H9 (cell line): ENCODE data around the gene ROBO4. TPM values are rescaled to one million over a fixed set of nuclear protein-coding genes. Genes with fewer than 3 reads are reported as not detected.

Source experiments
- DNase-seq: peaks from one replicate; pipeline ENCODE4 v3.0.0-alpha.2; 2017
- H2AFZ ChIP-seq: one replicate; pipeline ENCODE4 v1.6.1; 2013; ENCODE audit warnings: mild to moderate bottlenecking, low read length, control low read depth, moderate library complexity
- H2AK5ac ChIP-seq: 2 replicates; pipeline ENCODE4 v1.6.1; 2013; ENCODE audit warnings: low read length, control low read depth, mixed read lengths; ENCODE audit not compliant: insufficient read length
- H2BK120ac ChIP-seq: one replicate; pipeline ENCODE4 v1.6.1; 2013; ENCODE audit warnings: low read depth, mild to moderate bottlenecking, low read length, control low read depth, inconsistent platforms; ENCODE audit not compliant: poor library complexity, severe bottlenecking
- H2BK12ac ChIP-seq: 2 replicates; pipeline ENCODE4 v1.6.1; 2013; ENCODE audit warnings: low read length, control low read depth, mixed read lengths, low read depth; ENCODE audit not compliant: insufficient read length
- H2BK15ac ChIP-seq: 2 replicates; pipeline ENCODE4 v1.6.1; 2013; ENCODE audit warnings: low read depth, low read length, control low read depth
- H2BK20ac ChIP-seq: one replicate; pipeline ENCODE4 v1.6.1; 2013; ENCODE audit warnings: low read depth, mild to moderate bottlenecking, low read length, control low read depth, inconsistent platforms; ENCODE audit not compliant: poor library complexity, severe bottlenecking
- H2BK5ac ChIP-seq: 2 replicates; pipeline ENCODE4 v1.6.1; 2013; ENCODE audit warnings: low read length, control low read depth, mixed read lengths; ENCODE audit not compliant: insufficient read length
- H3K14ac ChIP-seq: 2 replicates; pipeline ENCODE4 v1.6.1; 2013; ENCODE audit warnings: low read length, control low read depth; ENCODE audit not compliant: insufficient read depth
- H3K18ac ChIP-seq: 2 replicates; pipeline ENCODE4 v1.6.1; 2013; ENCODE audit warnings: low read depth, mild to moderate bottlenecking, mixed read lengths, low read length, control low read depth; ENCODE audit not compliant: insufficient read length
- H3K23ac ChIP-seq: 2 replicates; pipeline ENCODE4 v1.6.1; 2013; ENCODE audit warnings: low read length, control low read depth, mixed read lengths, low read depth; ENCODE audit not compliant: insufficient read length
- H3K23me2 ChIP-seq: 2 replicates; pipeline ENCODE4 v1.6.1; 2013; ENCODE audit warnings: low read depth, mild to moderate bottlenecking, mixed read lengths, low read length, control low read depth; ENCODE audit not compliant: insufficient read length, poor library complexity, severe bottlenecking
- H3K27ac ChIP-seq: 2 replicates; pipeline ENCODE4 v1.5.1; 2013; ENCODE audit warnings: low read length, control low read depth, mixed read lengths, low read depth; ENCODE audit not compliant: insufficient read length
- H3K27me3 ChIP-seq: 2 replicates; pipeline ENCODE4 v1.6.1; 2013; ENCODE audit warnings: low read length, control low read depth, inconsistent platforms; ENCODE audit not compliant: insufficient read depth
- H3K4ac ChIP-seq: 2 replicates; pipeline ENCODE4 v1.6.1; 2013; ENCODE audit warnings: low read depth, mild to moderate bottlenecking, control low read depth, inconsistent platforms, low read length, moderate library complexity
- H3K4me1 ChIP-seq: 2 replicates; pipeline ENCODE4 v1.6.1; 2013; ENCODE audit warnings: low read length, control low read depth, inconsistent platforms; ENCODE audit not compliant: insufficient read depth
- H3K4me2 ChIP-seq: 2 replicates; pipeline ENCODE4 v1.6.1; 2013; ENCODE audit warnings: low read length, control low read depth, mixed read lengths; ENCODE audit not compliant: insufficient read length, insufficient read depth
- H3K56ac ChIP-seq: 2 replicates; pipeline ENCODE4 v1.6.1; 2013; ENCODE audit warnings: low read depth, mild to moderate bottlenecking, mixed read lengths, low read length, control low read depth; ENCODE audit not compliant: insufficient read length
- H3K79me1 ChIP-seq: 2 replicates; pipeline ENCODE4 v1.6.1; 2013; ENCODE audit warnings: low read depth, mild to moderate bottlenecking, moderate library complexity, low read length, control low read depth, inconsistent platforms; ENCODE audit not compliant: insufficient read depth, poor library complexity, severe bottlenecking
- H3K79me2 ChIP-seq: 2 replicates; pipeline ENCODE4 v1.6.1; 2013; ENCODE audit warnings: low read length, control low read depth, inconsistent platforms; ENCODE audit not compliant: insufficient read depth
- H3K9ac ChIP-seq: 2 replicates; pipeline ENCODE4 v1.6.1; 2013; ENCODE audit warnings: low read length, control low read depth, mixed read lengths; ENCODE audit not compliant: insufficient read length; ENCODE audit errors: extremely low read depth
- H3K9me3 ChIP-seq: one replicate; pipeline ENCODE4 v1.6.1; 2013; ENCODE audit warnings: low read depth, low read length, inconsistent platforms; ENCODE audit not compliant: control insufficient read depth
- H3T11ph ChIP-seq: one replicate; pipeline ENCODE4 v1.6.1; 2013; ENCODE audit warnings: mild to moderate bottlenecking, low read length, control low read depth, inconsistent platforms
- H4K20me1 ChIP-seq: one replicate; pipeline ENCODE4 v1.6.1; 2013; ENCODE audit not compliant: control insufficient read depth, insufficient read length, insufficient read depth
- H4K5ac ChIP-seq: 2 replicates; pipeline ENCODE4 v1.6.1; 2013; ENCODE audit warnings: low read depth, mild to moderate bottlenecking, mixed read lengths, low read length, control low read depth; ENCODE audit not compliant: insufficient read length
- H4K8ac ChIP-seq: replicated peaks from 2 replicates; pipeline ENCODE4 v1.6.1; 2013; ENCODE audit warnings: low read length, control low read depth, mixed read lengths, low read depth; ENCODE audit not compliant: insufficient read length
- H4K91ac ChIP-seq: 2 replicates; pipeline ENCODE4 v1.6.1; 2013; ENCODE audit warnings: low read depth, mild to moderate bottlenecking, moderate library complexity, mixed read lengths, low read length, control low read depth; ENCODE audit not compliant: insufficient read length
- H3K27ac Mint-ChIP-seq, 3 experiments: 2 replicates in 2 of 3; 3 replicates in 1 of 3; pipeline ENCODE4 v1.8.0; 2020 to 2021; ENCODE audit warnings: mixed read lengths in 3 of 3, mild to moderate bottlenecking in 1 of 3, moderate library complexity in 1 of 3
- H3K27me3 Mint-ChIP-seq: 2 replicates; pipeline ENCODE4 v1.8.0; 2021; ENCODE audit warnings: low read depth, mild to moderate bottlenecking, moderate library complexity, mixed read lengths
- H3K36me3 Mint-ChIP-seq, 3 experiments: 2 replicates in 2 of 3; 3 replicates in 1 of 3; pipeline ENCODE4 v1.8.0; 2020 to 2021; ENCODE audit warnings: low read depth in 3 of 3, mixed read lengths in 3 of 3; ENCODE audit not compliant: insufficient read depth in 1 of 3
- H3K4me1 Mint-ChIP-seq, 2 experiments: 2 replicates each; pipeline ENCODE4 v1.8.0; 2020; ENCODE audit warnings: mixed read lengths in 2 of 2
- H3K4me3 Mint-ChIP-seq, 2 experiments: 2 replicates in 1 of 2; 3 replicates in 1 of 2; pipeline ENCODE4 v1.8.0; 2020 to 2021; ENCODE audit warnings: mild to moderate bottlenecking in 2 of 2, mixed read lengths in 2 of 2, moderate library complexity in 1 of 2
- H3K9me3 Mint-ChIP-seq, 2 experiments: 2 replicates in 1 of 2; 3 replicates in 1 of 2; pipeline ENCODE4 v1.8.0; 2020; ENCODE audit warnings: mild to moderate bottlenecking in 2 of 2, mixed read lengths in 2 of 2, moderate library complexity in 1 of 2
- WGBS: extraction: QIAGEN DNeasy Blood & Tissue Kit; methylation state at CpG from one replicate; pipeline ENCODE4 v1.1.7; 2013; ENCODE audit warnings: missing lambda C conversion rate, low lambda C conversion rate, mixed read lengths; ENCODE audit not compliant: insufficient read length; ENCODE audit errors: extremely low coverage; 5-methylcytosine and 5-hydroxymethylcytosine counted together
- total RNA-seq: library from RNA; stranded (reverse); gene quantifications from 2 replicates; pipeline ENCODE4 v1.2.1, GENCODE V29; 2021
- TF ChIP-seq, protein P1 (sequence below): fragments of 200-600 bp; sonication (generic); conservative IDR thresholded peaks from 3 replicates; pipeline ENCODE4 v1.8.0; 2021; ENCODE audit warnings: antibody characterized with exemption, mild to moderate bottlenecking

ROBO4 gene
- total RNA-seq, 1 experiment from 2014 or later, result not detected

DNA sequence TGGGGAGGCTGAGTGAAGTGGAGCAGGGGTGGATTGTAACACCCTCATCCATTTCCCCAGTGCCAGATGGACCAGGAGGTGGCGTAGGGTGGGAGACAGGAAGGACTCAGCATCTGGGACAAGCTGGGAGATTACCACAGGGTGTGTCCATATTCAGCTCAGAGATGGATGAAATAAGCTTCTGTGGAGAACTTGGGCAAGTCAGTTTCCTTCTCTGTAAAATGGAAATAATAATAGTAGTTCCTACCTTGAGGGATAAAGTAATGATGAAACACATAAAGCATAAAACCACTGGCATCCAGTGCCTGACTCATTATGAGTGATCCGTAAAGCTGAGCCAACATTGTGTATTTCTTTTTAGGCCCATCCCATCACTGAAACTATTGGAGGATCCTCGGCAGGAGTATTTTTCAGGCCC is 607 bp upstream of the ROBO4 start:
- H3K27ac ChIP-seq, result no peak overlapping the region
- no peaks in the 10 kb centered on the region; the same call in 1 of the 2 replicates for H3K27me3 ChIP-seq
- no peak overlapping the region for H2BK12ac ChIP-seq
- H3K79me1 ChIP-seq, result no peaks in the 10 kb centered on the region
- Mint-ChIP-seq H3K27ac (no peak overlapping the region; a peak in 1 of 7 replicates), H3K9me3 (no peaks in the 10 kb centered on the region), H3K36me3 (no peaks in the 10 kb centered on the region), H3K4me1 (peaks cover 16 to 17% of the 10 kb centered on the region in 2 experiments), H3K27me3 (peaks cover 18% of the 10 kb centered on the region), H3K4me3 (no peak overlapping the region)
- H3K23me2 ChIP-seq, result no peaks in the 10 kb centered on the region
- no peak overlapping the region for H3K14ac ChIP-seq
- no peak overlapping the region for H3T11ph ChIP-seq
- no peak overlapping the region for H4K91ac ChIP-seq
- H2BK15ac ChIP-seq, result no peak overlapping the region
- no peak overlapping the region for H2AK5ac ChIP-seq
- no peak overlapping the region for H3K9ac ChIP-seq
- no peak overlapping the region for H2BK120ac ChIP-seq
- no peaks in the 10 kb centered on the region for H4K20me1 ChIP-seq
- no peak overlapping the region for H2BK5ac ChIP-seq
- H3K9me3 ChIP-seq, result no peaks in the 10 kb centered on the region
- no CpG with 5 or more reads among the region's 3 CpGs for WGBS
- H3K56ac ChIP-seq, result no peak overlapping the region
- H3K4me2 ChIP-seq, result no peak overlapping the region
- no peak overlapping the region for H3K4ac ChIP-seq
- peaks cover 4% of the 10 kb centered on the region; the same call in 1 of the 2 replicates for H3K4me1 ChIP-seq
- TF ChIP-seq, protein P1, sequence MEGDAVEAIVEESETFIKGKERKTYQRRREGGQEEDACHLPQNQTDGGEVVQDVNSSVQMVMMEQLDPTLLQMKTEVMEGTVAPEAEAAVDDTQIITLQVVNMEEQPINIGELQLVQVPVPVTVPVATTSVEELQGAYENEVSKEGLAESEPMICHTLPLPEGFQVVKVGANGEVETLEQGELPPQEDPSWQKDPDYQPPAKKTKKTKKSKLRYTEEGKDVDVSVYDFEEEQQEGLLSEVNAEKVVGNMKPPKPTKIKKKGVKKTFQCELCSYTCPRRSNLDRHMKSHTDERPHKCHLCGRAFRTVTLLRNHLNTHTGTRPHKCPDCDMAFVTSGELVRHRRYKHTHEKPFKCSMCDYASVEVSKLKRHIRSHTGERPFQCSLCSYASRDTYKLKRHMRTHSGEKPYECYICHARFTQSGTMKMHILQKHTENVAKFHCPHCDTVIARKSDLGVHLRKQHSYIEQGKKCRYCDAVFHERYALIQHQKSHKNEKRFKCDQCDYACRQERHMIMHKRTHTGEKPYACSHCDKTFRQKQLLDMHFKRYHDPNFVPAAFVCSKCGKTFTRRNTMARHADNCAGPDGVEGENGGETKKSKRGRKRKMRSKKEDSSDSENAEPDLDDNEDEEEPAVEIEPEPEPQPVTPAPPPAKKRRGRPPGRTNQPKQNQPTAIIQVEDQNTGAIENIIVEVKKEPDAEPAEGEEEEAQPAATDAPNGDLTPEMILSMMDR, result no peak
- H4K5ac ChIP-seq, result no peak overlapping the region
- peak; percentile 25 for DNase-seq
- H2AFZ ChIP-seq, result no peak overlapping the region
- H2BK20ac ChIP-seq, result no peak overlapping the region
- no peak overlapping the region for H3K18ac ChIP-seq
- H3K79me2 ChIP-seq, result no peaks in the 10 kb centered on the region
- H4K8ac ChIP-seq, result no peak overlapping the region
- H3K23ac ChIP-seq, result no peak overlapping the region
